SK-N-SH (cell line): ENCODE measurements around the gene RASIP1.

ENCODE experiments used
- EP300 ChIP-seq, 2 experiments: IDR thresholded peaks; 2 replicates each; pipeline versions ENCODE4 v1.4.0 to v1.6.1; 2012; ENCODE audit warnings: borderline replicate concordance in 1 of 2, low read depth in 1 of 2, low read length in 1 of 2
- JUND ChIP-seq: IDR thresholded peaks from 2 replicates; pipeline ENCODE4 v1.4.0; 2012
- NRF1 ChIP-seq: IDR thresholded peaks from 2 replicates; pipeline ENCODE4 v1.6.1; 2012; ENCODE audit warnings: low read depth, mild to moderate bottlenecking, low read length
- POLR2AphosphoS5 ChIP-seq: IDR thresholded peaks from 2 replicates; pipeline ENCODE4 v1.6.1; 2012; ENCODE audit warnings: low read depth, low read length
- RXRA ChIP-seq: IDR thresholded peaks from 2 replicates; pipeline ENCODE4 v1.4.0; 2012; ENCODE audit warnings: low read depth, mild to moderate bottlenecking, borderline replicate concordance
- USF2 ChIP-seq: fragments of 150-350 bp; IDR thresholded peaks from 2 replicates; pipeline ENCODE4 v1.6.1; 2017; ENCODE audit warnings: antibody characterized with exemption, low read length, low read depth, borderline replicate concordance
- TF ChIP-seq, protein P1 (sequence below): fragments of 200-600 bp; sonication (generic); IDR thresholded peaks from 2 replicates; pipeline ENCODE4 v1.6.1; 2017; ENCODE audit warnings: antibody characterized with exemption, mild to moderate bottlenecking, moderate library complexity
- TF ChIP-seq, protein P2 (sequence below): IDR thresholded peaks from 2 replicates; pipeline ENCODE4 v1.4.0; 2012; ENCODE audit warnings: low read depth

GRCh38 chr19:48757089-48757675 lies 16.8 kb upstream of the RASIP1 start:
- TF ChIP-seq JUND (no peak), EP300 (IDR thresholded peaks at IDR 0.05; ENCODE audit: borderline replicate concordance in 1 of 2, low read depth in 1 of 2, low read length in 1 of 2) (no peak), NRF1 (no peak), POLR2AphosphoS5 (no peak), RXRA (no peak), USF2 (no peak)
- TF ChIP-seq, protein P1, sequence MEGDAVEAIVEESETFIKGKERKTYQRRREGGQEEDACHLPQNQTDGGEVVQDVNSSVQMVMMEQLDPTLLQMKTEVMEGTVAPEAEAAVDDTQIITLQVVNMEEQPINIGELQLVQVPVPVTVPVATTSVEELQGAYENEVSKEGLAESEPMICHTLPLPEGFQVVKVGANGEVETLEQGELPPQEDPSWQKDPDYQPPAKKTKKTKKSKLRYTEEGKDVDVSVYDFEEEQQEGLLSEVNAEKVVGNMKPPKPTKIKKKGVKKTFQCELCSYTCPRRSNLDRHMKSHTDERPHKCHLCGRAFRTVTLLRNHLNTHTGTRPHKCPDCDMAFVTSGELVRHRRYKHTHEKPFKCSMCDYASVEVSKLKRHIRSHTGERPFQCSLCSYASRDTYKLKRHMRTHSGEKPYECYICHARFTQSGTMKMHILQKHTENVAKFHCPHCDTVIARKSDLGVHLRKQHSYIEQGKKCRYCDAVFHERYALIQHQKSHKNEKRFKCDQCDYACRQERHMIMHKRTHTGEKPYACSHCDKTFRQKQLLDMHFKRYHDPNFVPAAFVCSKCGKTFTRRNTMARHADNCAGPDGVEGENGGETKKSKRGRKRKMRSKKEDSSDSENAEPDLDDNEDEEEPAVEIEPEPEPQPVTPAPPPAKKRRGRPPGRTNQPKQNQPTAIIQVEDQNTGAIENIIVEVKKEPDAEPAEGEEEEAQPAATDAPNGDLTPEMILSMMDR: no peak
- TF ChIP-seq, protein P2, sequence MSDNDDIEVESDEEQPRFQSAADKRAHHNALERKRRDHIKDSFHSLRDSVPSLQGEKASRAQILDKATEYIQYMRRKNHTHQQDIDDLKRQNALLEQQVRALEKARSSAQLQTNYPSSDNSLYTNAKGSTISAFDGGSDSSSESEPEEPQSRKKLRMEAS: no peak
